ENCODE results near the gene CAMSAP2. TPM values are rescaled to one million over a fixed set of nuclear protein-coding genes. Genes with fewer than 3 reads are reported as not detected.

The CAMSAP2 gene
- total RNA-seq, 1 experiment from 2014 or later: 23.4 TPM

GRCh38 chr1:200873671-200874397 lies 135.1 kb downstream of the CAMSAP2 start:
- ChIA-PET POLR2A (no interaction called here), CTCF (interaction anchor here (0.6 kb wide), 1 partner anchor 293 kb away, joined by 3 read pairs; no protein-coding TSS in a partner anchor)
- Histone ChIP-seq H3K9me3 (no peaks in the 10 kb centered on the region), H3K4me1 (no peaks in the 10 kb centered on the region), H3K4me3 (ENCODE audit: low read depth, low read length) (no peak overlapping the region), H3K36me3 (ENCODE audit: control insufficient read depth, insufficient read depth, low read length) (no peaks in the 10 kb centered on the region), H3K27me3 (replicated peaks; ENCODE audit: control insufficient read depth, insufficient read depth, low read length) (no peaks in the 10 kb centered on the region)
- no peaks in the 10 kb centered on the region for H3K36me3 Mint-ChIP-seq (ENCODE audit: insufficient read depth, unreplicated experiment)
- H3K27ac Mint-ChIP-seq (ENCODE audit: unreplicated experiment): no peak overlapping the region
- DNase-seq: no peak
- TF ChIP-seq CTCF (IDR thresholded peaks at IDR 0.05; ENCODE audit: insufficient read depth in 1 of 2, low read depth in 1 of 2, low read length in 1 of 2, severe bottlenecking in 1 of 2, unreplicated experiment in 1 of 2): no peak
- no peaks in the 10 kb centered on the region for H3K9me3 Mint-ChIP-seq (ENCODE audit: unreplicated experiment)
- no peaks in the 10 kb centered on the region for H3K27me3 Mint-ChIP-seq (ENCODE audit: insufficient read depth, unreplicated experiment)
- no TSS peak for BruUV-seq (replicated peaks)
- no peaks in the 10 kb centered on the region for H3K4me1 Mint-ChIP-seq (ENCODE audit: low read depth, unreplicated experiment)
- no peak overlapping the region for H3K4me3 Mint-ChIP-seq (ENCODE audit: unreplicated experiment)
- intact Hi-C loops (cut with micrococcal nuclease; ENCODE audit: unreplicated experiment): no loop called here

- H3K9me3 Mint-ChIP-seq (ENCODE audit: unreplicated experiment): no peaks in the 10 kb centered on the region
- H3K36me3 ChIP-seq (ENCODE audit: control insufficient read depth, insufficient read depth, low read length): no peaks in the 10 kb centered on the region
- no peak overlapping the region for H3K4me3 Mint-ChIP-seq (ENCODE audit: unreplicated experiment)
- CTCF ChIA-PET: no interaction called here
- no peaks in the 10 kb centered on the region for H3K4me1 ChIP-seq
- no peak for DNase-seq
- H3K27me3 Mint-ChIP-seq (ENCODE audit: insufficient read depth, unreplicated experiment): no peaks in the 10 kb centered on the region
- BruUV-seq (replicated peaks): no TSS peak
- H3K4me3 ChIP-seq (ENCODE audit: low read depth, low read length): no peak overlapping the region
- POLR2A ChIA-PET: no interaction called here
- no peaks in the 10 kb centered on the region for H3K4me1 Mint-ChIP-seq (ENCODE audit: low read depth, unreplicated experiment)
- TF ChIP-seq CTCF (IDR thresholded peaks at IDR 0.05; ENCODE audit: insufficient read depth in 1 of 2, low read depth in 1 of 2, low read length in 1 of 2, severe bottlenecking in 1 of 2, unreplicated experiment in 1 of 2): no peak
- H3K36me3 Mint-ChIP-seq (ENCODE audit: insufficient read depth, unreplicated experiment): no peaks in the 10 kb centered on the region
- H3K27me3 ChIP-seq (replicated peaks; ENCODE audit: control insufficient read depth, insufficient read depth, low read length): no peaks in the 10 kb centered on the region
- intact Hi-C loops (cut with micrococcal nuclease; ENCODE audit: unreplicated experiment): no loop called here
- no peak overlapping the region for H3K27ac Mint-ChIP-seq (ENCODE audit: unreplicated experiment)
- no peaks in the 10 kb centered on the region for H3K9me3 ChIP-seq
Observed at GRCh38 chr1:200874694-200875093, 136.0 kb downstream of the CAMSAP2 start.

GRCh38 chr1:200875416-200875815 lies 136.7 kb downstream of the CAMSAP2 start:
- H3K36me3 ChIP-seq (ENCODE audit: control insufficient read depth, insufficient read depth, low read length): no peaks in the 10 kb centered on the region
- no peak for TF ChIP-seq CTCF (IDR thresholded peaks at IDR 0.05; ENCODE audit: insufficient read depth in 1 of 2, low read depth in 1 of 2, low read length in 1 of 2, severe bottlenecking in 1 of 2, unreplicated experiment in 1 of 2)
- Mint-ChIP-seq H3K9me3 (ENCODE audit: unreplicated experiment) (no peaks in the 10 kb centered on the region), H3K27ac (ENCODE audit: unreplicated experiment) (no peak overlapping the region), H3K4me3 (ENCODE audit: unreplicated experiment) (no peak overlapping the region), H3K27me3 (ENCODE audit: insufficient read depth, unreplicated experiment) (no peaks in the 10 kb centered on the region), H3K4me1 (ENCODE audit: low read depth, unreplicated experiment) (no peaks in the 10 kb centered on the region), H3K36me3 (ENCODE audit: insufficient read depth, unreplicated experiment) (no peaks in the 10 kb centered on the region)
- no peaks in the 10 kb centered on the region for H3K4me1 ChIP-seq
- no TSS peak for BruUV-seq (replicated peaks)
- ChIA-PET POLR2A (no interaction called here), CTCF (no interaction called here)
- intact Hi-C loops (cut with micrococcal nuclease; ENCODE audit: unreplicated experiment): no loop called here
- no peak overlapping the region for H3K4me3 ChIP-seq (ENCODE audit: low read depth, low read length)
- no peaks in the 10 kb centered on the region; the same call in 1 of the 2 replicates for H3K27me3 ChIP-seq (replicated peaks; ENCODE audit: control insufficient read depth, insufficient read depth, low read length)
- no peaks in the 10 kb centered on the region for H3K9me3 ChIP-seq
- no peak for DNase-seq
